ENCODE results near the gene DLGAP1. TPM values are rescaled to one million over a fixed set of nuclear protein-coding genes. Genes with fewer than 3 reads are reported as not detected.

The DLGAP1 gene
- total and polyA plus RNA-seq, 5 experiments from 2014 or later = not detected

GRCh38 chr18:3726238-3726951, 728.7 kb downstream of the DLGAP1 start:
- POLR2A ChIA-PET = no interaction called here
- peaks cover 0 to 11% (median 0%) of the 10 kb centered on the region in 4 donors for H3K4me1 Mint-ChIP-seq
- H3K36me3 Mint-ChIP-seq = no peaks in the 10 kb centered on the region
- peaks cover 9 to 23% (median 13%) of the 10 kb centered on the region in 5 donors for H3K27me3 Mint-ChIP-seq
- H3K4me3 Mint-ChIP-seq = no peak overlapping the region
- H3K27ac Mint-ChIP-seq = no peak overlapping the region
- no peak for DNase-seq
- no peak for ATAC-seq
- H3K9me3 Mint-ChIP-seq = no peaks in the 10 kb centered on the region

DNA sequence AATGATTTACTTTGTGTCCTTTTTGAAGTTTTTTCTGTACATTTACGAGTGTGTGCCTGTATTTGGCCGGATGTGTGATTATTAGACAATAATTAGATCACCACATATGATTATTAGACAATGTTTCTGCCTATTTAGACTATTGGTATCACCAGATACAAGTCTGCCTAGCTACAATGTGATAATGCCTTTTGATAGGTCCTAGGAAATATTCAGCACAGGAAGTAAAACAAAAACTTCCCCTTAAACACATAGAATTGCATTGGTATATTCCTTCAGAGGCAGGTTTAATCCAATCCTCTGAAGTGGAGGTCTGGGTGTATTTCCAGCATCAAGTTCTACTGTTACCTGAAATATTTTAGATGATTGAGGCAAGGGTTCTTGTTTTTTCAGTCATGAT, 730.0 kb downstream of the DLGAP1 start:
- Mint-ChIP-seq H3K36me3 (no peaks in the 10 kb centered on the region), H3K27ac (no peak overlapping the region), H3K4me3 (no peak overlapping the region), H3K9me3 (no peaks in the 10 kb centered on the region), H3K27me3 (peaks cover 9 to 23% (median 13%) of the 10 kb centered on the region in 5 donors), H3K4me1 (peaks cover 0 to 11% (median 0%) of the 10 kb centered on the region in 4 donors)
- POLR2A ChIA-PET = no interaction called here
- DNase-seq (no peak), ATAC-seq (no peak)

DNA sequence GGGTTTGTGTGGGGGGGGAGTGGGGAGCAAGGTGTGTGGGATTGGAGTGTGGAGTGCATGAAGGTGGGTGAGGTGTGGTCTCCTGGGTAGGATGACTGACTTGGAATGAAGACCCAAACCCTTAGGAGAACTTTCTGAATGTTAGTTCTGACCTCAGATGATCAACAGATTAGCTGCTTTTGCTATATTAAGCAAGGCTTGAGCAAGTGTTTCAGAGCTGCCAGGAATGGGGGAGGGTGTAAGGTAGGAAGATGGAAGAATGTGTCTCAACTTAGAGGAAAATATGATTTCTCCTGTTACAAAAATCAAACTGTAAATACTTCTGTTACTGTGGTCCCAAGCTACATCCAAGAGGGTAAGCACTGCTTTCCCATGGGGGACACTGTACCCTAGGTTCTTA, 731.6 kb downstream of the DLGAP1 start:
- ATAC-seq (no peak), DNase-seq (no peak)
- Mint-ChIP-seq H3K4me1 (peaks cover 0 to 11% (median 0%) of the 10 kb centered on the region in 4 donors), H3K9me3 (no peaks in the 10 kb centered on the region), H3K4me3 (no peak overlapping the region), H3K27ac (no peak overlapping the region), H3K36me3 (no peaks in the 10 kb centered on the region), H3K27me3 (peaks cover 9 to 20% (median 11%) of the 10 kb centered on the region in 5 donors)
- POLR2A ChIA-PET = no interaction called here

DNA sequence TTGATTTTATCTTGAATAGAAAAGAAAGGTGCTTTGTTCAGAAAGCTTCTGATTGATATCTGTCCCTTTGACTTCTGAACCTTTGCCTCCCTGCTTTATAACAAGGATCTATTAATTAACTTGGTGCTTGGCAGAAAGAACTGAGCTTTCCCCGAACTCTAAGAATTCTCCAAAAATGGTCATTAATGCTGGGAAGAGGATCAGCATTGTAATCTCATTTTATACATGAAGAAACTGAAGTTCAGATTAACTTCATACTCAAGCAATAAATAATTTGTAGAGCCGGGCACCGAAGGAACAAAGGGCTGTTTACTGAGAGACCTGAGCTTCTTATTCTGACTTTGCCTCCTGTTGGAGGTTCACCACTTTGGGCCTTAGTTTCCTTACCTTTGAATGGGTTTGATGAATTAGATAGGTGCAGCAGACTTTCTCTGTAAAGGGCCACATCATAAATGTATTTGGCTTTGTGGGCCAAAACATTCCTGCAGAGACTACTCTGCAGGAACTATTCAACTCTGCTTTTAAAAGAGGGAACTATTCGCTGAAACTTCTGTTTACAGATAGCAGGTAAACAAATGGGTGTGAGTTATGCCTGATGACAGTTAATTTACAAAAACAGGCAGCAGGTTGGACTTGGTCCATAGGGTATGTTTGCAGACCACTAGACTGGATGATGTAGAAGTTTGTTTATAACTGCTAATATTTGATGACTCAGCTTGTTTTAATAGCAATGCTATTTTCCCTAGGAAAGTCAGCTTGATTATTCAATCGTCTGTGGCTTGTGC, 732.3 kb downstream of the DLGAP1 start:
- Mint-ChIP-seq H3K27ac (no peak overlapping the region), H3K27me3 (peaks cover 9 to 18% (median 10%) of the 10 kb centered on the region in 5 donors), H3K9me3 (no peaks in the 10 kb centered on the region), H3K4me1 (peaks cover 0 to 11% (median 0%) of the 10 kb centered on the region in 4 donors), H3K4me3 (no peak overlapping the region), H3K36me3 (no peaks in the 10 kb centered on the region)
- ATAC-seq (no peak), DNase-seq (no peak)
- POLR2A ChIA-PET = no interaction called here

DNA sequence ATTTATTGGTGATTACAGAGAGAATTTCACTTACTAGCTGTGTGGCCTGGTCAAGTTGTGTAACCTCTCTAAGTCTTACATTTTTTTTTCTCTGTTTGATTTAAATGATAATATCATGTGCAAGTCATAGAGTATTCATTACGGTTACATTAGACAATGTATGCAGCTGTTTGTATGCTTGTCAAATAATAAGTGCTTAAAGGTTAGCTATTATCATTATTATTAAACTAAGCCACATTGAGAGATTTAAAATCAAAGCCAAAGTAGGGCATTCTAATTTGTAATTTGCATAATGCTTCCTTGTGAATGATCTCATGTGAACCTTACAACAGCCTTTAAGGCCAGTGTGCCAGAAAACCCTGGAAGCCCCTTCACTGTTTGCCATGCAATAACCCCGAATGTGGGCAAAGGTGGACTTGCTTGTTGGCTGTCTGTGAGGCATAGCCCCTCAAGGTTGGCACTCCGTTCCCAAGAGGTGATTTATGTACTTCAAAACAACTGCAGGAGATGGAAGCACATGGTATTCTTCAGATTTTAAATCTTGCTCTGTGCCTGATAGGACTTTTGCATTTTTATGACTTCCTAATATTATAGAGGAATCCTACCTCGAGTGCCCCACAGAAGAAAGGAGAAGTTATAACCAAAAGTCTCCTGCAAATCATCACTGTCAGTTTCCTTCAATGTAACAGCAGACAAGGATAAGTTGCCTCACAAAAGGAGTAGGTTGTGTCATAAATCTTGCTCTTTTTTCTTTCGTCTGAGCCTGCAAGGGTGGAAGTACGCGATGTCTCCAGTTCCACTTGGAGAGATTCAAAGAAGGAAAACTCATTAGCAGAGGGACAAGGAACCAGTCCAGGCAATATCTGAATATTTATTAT, 733.1 kb downstream of the DLGAP1 start:
- Mint-ChIP-seq H3K27ac (no peak overlapping the region), H3K9me3 (no peaks in the 10 kb centered on the region), H3K36me3 (no peaks in the 10 kb centered on the region), H3K4me3 (no peak overlapping the region), H3K4me1 (peaks cover 0 to 11% (median 0%) of the 10 kb centered on the region in 4 donors), H3K27me3 (peaks cover 2 to 16% (median 9%) of the 10 kb centered on the region in 5 donors)
- DNase-seq = no peak
- POLR2A ChIA-PET = no interaction called here
- no peak for ATAC-seq

- POLR2A ChIA-PET = no interaction called here
- H3K4me3 Mint-ChIP-seq = no peak overlapping the region
- ATAC-seq = no peak
These were observed 734.1 kb downstream of the DLGAP1 start for GRCh38 chr18:3720818-3721545.

DNA sequence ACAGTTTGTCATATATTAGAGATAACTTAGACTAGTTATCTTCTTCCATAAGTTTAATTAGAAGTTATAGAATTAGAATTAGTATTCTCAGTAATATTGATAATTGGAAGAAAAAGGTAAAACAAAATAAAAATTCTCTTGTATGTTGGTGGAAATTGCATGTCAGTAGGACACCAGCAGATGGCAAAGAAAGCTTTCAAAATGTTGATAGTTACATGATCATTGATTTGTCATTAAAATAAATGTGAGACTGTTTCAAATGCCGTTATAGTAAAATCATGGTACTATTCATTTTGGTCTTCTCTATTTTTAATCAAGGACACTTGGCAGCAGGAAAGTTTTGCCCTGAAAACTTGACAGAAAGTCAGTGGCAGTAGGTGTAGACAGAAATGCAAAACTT, 734.9 kb downstream of the DLGAP1 start:
- POLR2A ChIA-PET = no interaction called here
- H3K4me3 Mint-ChIP-seq = no peak overlapping the region
- H3K27me3 Mint-ChIP-seq = peaks cover 0 to 11% (median 4%) of the 10 kb centered on the region in 5 donors
- ATAC-seq (no peak), DNase-seq (no peak)
- H3K9me3 Mint-ChIP-seq = no peaks in the 10 kb centered on the region
- no peaks in the 10 kb centered on the region for H3K36me3 Mint-ChIP-seq
- no peak overlapping the region for H3K27ac Mint-ChIP-seq
- peaks cover 0 to 4% (median 0%) of the 10 kb centered on the region in 4 donors for H3K4me1 Mint-ChIP-seq

More at GRCh38 chr18:3720818-3721545, 734.1 kb downstream of the DLGAP1 start:
- Mint-ChIP-seq H3K27me3 (peaks cover 0 to 12% (median 9%) of the 10 kb centered on the region in 5 donors), H3K4me1 (peaks cover 0 to 8% (median 0%) of the 10 kb centered on the region in 4 donors), H3K36me3 (no peaks in the 10 kb centered on the region), H3K9me3 (no peaks in the 10 kb centered on the region), H3K27ac (peak overlapping the region in 1 of 10 donors; percentile 1)
- DNase-seq = no peak

DNA sequence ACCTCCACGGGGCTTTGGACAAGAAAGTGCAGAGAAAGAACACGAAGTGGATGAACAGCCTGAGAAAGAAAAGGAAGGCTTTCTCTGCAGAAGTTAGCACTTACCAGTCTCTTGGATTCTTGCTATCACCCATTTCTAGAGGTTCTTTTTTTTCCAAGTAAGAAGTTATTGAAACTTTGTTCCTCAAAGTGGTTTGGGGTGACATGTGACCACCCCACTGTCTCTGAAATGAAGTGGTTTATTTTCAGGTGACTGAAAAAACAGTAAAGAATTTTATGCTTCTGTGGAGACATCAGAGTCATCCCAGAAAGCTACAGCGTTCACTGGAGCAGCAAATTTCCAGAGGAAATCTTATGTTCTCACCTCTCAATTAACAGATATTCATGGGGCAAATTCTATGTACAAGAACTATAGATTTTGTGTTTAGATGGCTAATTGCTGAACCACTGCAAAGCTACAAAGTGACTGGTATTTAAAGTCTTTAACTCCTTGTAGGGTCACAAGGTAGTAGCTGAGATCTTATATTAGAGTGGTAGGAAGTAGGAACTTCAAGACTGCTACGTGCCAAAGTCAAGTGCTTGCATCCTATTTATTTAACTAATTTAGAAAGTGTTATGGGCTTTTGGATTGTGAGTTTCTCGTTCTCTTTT, 737.6 kb downstream of the DLGAP1 start:
- Mint-ChIP-seq H3K36me3 (no peaks in the 10 kb centered on the region), H3K27me3 (peaks cover 2 to 11% (median 10%) of the 10 kb centered on the region in 5 donors), H3K9me3 (no peaks in the 10 kb centered on the region), H3K27ac (no peak overlapping the region), H3K4me3 (no peak overlapping the region), H3K4me1 (peaks cover 0 to 6% (median 1%) of the 10 kb centered on the region in 4 donors)
- POLR2A ChIA-PET = no interaction called here
- ATAC-seq (no peak), DNase-seq (no peak)

DNA sequence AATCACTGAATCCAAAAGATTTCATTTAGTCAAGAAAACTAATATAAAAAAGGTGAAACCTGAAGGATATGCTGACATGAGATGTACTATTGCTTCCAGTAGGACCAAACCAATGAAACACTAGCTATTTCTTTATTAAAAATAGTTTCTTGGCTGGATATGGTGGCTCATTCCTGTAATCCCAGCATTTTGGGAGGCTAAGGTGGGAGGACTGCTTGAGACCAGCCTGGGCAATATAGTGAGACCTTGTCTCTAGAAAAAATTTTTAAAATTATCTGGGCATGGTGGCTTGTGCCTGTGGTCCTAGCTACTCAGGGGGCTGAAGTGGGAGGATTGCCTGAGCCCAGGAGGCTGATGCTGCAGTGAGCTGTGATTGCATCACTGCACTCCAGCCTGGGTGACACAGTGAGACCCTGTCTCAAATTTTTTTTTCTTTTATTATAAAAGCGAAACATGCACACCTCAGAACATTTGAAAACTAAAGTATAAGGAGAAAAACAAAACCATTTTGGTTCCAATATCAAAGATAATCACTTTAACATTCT, 738.9 kb downstream of the DLGAP1 start:
- no peaks in the 10 kb centered on the region for H3K9me3 Mint-ChIP-seq

GRCh38 chr18:3715231-3716080, 739.7 kb downstream of the DLGAP1 start:
- no peaks in the 10 kb centered on the region for H3K36me3 Mint-ChIP-seq
- H3K4me1 Mint-ChIP-seq = peaks cover 0 to 10% (median 2%) of the 10 kb centered on the region in 4 donors
- H3K9me3 Mint-ChIP-seq = no peaks in the 10 kb centered on the region
- POLR2A ChIA-PET = no interaction called here
- no peak overlapping the region for H3K27ac Mint-ChIP-seq
- H3K4me3 Mint-ChIP-seq = no peak overlapping the region
- ATAC-seq = no peak
- H3K27me3 Mint-ChIP-seq = peaks cover 6 to 23% (median 15%) of the 10 kb centered on the region in 5 donors
- no peak for DNase-seq

More for the DNA sequence above, 738.9 kb downstream of the DLGAP1 start:
- no peak overlapping the region for H3K27ac Mint-ChIP-seq
- DNase-seq = no peak
- H3K27me3 Mint-ChIP-seq = peaks cover 2 to 22% (median 13%) of the 10 kb centered on the region in 5 donors
- no peak for ATAC-seq
- no peak overlapping the region for H3K4me3 Mint-ChIP-seq
- H3K4me1 Mint-ChIP-seq = peaks cover 0 to 4% (median 1%) of the 10 kb centered on the region in 4 donors
- no peaks in the 10 kb centered on the region for H3K36me3 Mint-ChIP-seq
- POLR2A ChIA-PET = no interaction called here

GRCh38 chr18:3713708-3714107, 741.4 kb downstream of the DLGAP1 start:
- ATAC-seq (no peak), DNase-seq (no peak)
- Mint-ChIP-seq H3K27me3 (peaks cover 6 to 23% (median 15%) of the 10 kb centered on the region in 5 donors), H3K4me1 (peaks cover 4 to 15% (median 5%) of the 10 kb centered on the region in 4 donors), H3K27ac (no peak overlapping the region), H3K4me3 (no peak overlapping the region), H3K36me3 (no peaks in the 10 kb centered on the region), H3K9me3 (no peaks in the 10 kb centered on the region)
- POLR2A ChIA-PET = no interaction called here
